Heart right ventricle (tissue), 16 donors: ENCODE data around the gene PTPRE. TPM values are rescaled to one million over a fixed set of nuclear protein-coding genes. Genes with fewer than 3 reads are reported as not detected.

Experiments
- ATAC-seq, 8 donors: fragments of 200-7000 bp; cut with Tn5 transposase; one replicate each; pipeline ENCODE4 v1.9.1; 2020; ENCODE audit warnings: mild to moderate bottlenecking in 8 of 8, moderate library complexity in 8 of 8, moderate number of reproducible peaks in 1 of 8
- DNase-seq, 2 donors: peaks; one replicate each; pipeline ENCODE4 v3.0.0-alpha.2; 2020
- H3K27ac ChIP-seq, 10 donors: fragments of 200-600 bp; sonication (generic) in 2 of 10; one replicate each; pipeline versions ENCODE4 v1.5.0 to v1.8.0; 2020 to 2022; ENCODE audit warnings: mild to moderate bottlenecking in 3 of 10
- H3K27me3 ChIP-seq, 7 donors: fragments of 200-600 bp; one replicate each; pipeline ENCODE4 v1.8.0; 2021 to 2022; ENCODE audit warnings: mild to moderate bottlenecking in 2 of 7
- H3K36me3 ChIP-seq, 9 donors: fragments of 200-600 bp; sonication (generic) in 1 of 9; one replicate each; pipeline versions ENCODE4 v1.5.0 to v1.8.0; 2020 to 2022; ENCODE audit warnings: mild to moderate bottlenecking in 2 of 9
- H3K4me1 ChIP-seq, 9 donors: fragments of 200-600 bp; sonication (generic) in 1 of 9; one replicate each; pipeline versions ENCODE4 v1.5.0 to v1.8.0; 2020 to 2022; ENCODE audit warnings: mild to moderate bottlenecking in 4 of 9
- H3K4me3 ChIP-seq, 10 donors: fragments of 200-600 bp; sonication (generic) in 2 of 10; one replicate each; pipeline versions ENCODE4 v1.5.0 to v1.8.0; 2020 to 2022; ENCODE audit warnings: mild to moderate bottlenecking in 7 of 10, moderate library complexity in 2 of 10
- H3K9me3 ChIP-seq, 11 donors: fragments of 200-600 bp in 10 of 11; sonication (generic) in 2 of 11; one replicate each; pipeline versions ENCODE4 v1.5.0 to v1.8.0; 2013 to 2022; ENCODE audit warnings: mild to moderate bottlenecking in 2 of 11, control low read depth in 1 of 11, moderate library complexity in 1 of 11
- WGBS, 2 donors: extraction: QIAGEN DNeasy Blood & Tissue Kit; methylation state at CpG; one replicate each; pipeline ENCODE4 v1.1.7; 2013; ENCODE audit warnings: inconsistent platforms in 1 of 2; 5-methylcytosine and 5-hydroxymethylcytosine counted together
- intact Hi-C, 10 donors: fragments of 100-400 bp; cut with DNase I; formaldehyde crosslinking; loops; one replicate each; pipeline versions ENCODE4 v1.11.1 to v1.14.2; 2022
- polyA plus RNA-seq, 2 donors: library from polyadenylated mRNA; stranded (reverse); fragments of 200-250 nt; gene quantifications; one replicate each; pipeline ENCODE4 v1.2.3, GENCODE V29; 2013
- total RNA-seq, 10 donors: library from RNA; stranded (reverse); fragmentation: NEBNext Ultra II Directional in 3 of 10; extraction: Animal tissue kit (Norgen Biotek cat#: 25700) in 3 of 10; gene quantifications; one replicate each; pipeline versions ENCODE4 v1.2.1 to v1.2.4, GENCODE V29; 2021 to 2023
- TF ChIP-seq, protein P1 (sequence below), 9 donors: fragments of 200-600 bp; sonication (generic) in 2 of 9; IDR thresholded peaks; one replicate each; pipeline versions ENCODE4 v1.5.0 to v1.8.0; 2021 to 2022; ENCODE audit warnings: antibody characterized with exemption in 9 of 9, mild to moderate bottlenecking in 5 of 9, moderate library complexity in 1 of 9
- donor health status: Arrhythmogenic right ventricular cardiomyopathy.
- donor health status: ischemic (EF 13 %, LVEDD 7.1; RV severe dilation, severe dysfunction).
- donor health status: healthy with polysubstance abuse.
- donor health status: DM: no; HTN: yes; CAD: no.
- donor health status: DM: no; HTN: no; CAD: no.
- donor health status: ischemic (EF 25% LVEDD 6.9; RV normal size, moderate dysfunction).
- donor health status: ischemic (EF 25% LVEDD 5.7; RV mildly dilated, moderate dysfunction).
- donor health status: healthy.
- donor health status: DM: yes; HTN: yes; CAD: no.
- donor health status: Ischemic cardiomyopathy.
- donor health status: ischemic (EF 35%, LVEDD 5.7; RV mildly dilated, moderate dysfunction).
- donor health status: nonischemic (EF 11% LVEDD 7.7; RV severe dilation, severe dysfunction).
- donor health status: DM: yes; HTN: yes; CAD: no.
- donor health status: PGD.
- donor health status: ischemic (EF 29% LVEDD 5.4; RV normal size, mild dysfunction).
- donor health status: nonischemic (EF 23%, LVEDD 6.1; RV moderate dilation, normal function).

Gene PTPRE
- total and polyA plus RNA-seq, 12 donors: 6.1 to 42.8 (median 22.1) TPM

DNA sequence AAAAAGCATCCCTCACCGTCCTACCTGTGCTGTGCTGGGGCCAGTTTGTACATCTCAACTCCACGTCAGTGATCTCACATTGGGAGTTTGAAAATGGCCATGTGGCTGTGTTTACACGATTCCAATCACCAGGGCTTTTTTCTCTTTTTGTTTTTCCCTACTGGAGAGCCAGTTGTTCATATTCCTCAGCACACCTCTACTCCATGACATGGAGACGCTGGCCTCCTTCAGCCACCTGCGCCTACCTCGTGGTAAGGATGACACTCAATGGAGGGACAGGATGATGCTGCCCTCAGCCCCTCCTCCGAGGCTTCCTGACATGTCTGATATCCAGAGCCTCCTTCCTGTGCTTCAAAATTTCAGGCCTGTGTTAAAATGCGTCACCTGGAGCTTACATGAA is 24.5 kb upstream of the PTPRE start:
- Histone ChIP-seq H3K36me3 (no peaks in the 10 kb centered on the region), H3K27me3 (no peaks in the 10 kb centered on the region), H3K9me3 (no peaks in the 10 kb centered on the region), H3K27ac (no peak overlapping the region), H3K4me1 (peaks cover 0 to 66% (median 8%) of the 10 kb centered on the region in 9 donors), H3K4me3 (no peak overlapping the region)
- WGBS, 2 donors: 78 to 90% methylated on average over 8 of the region's 8 CpGs
- DNase-seq: no peak
- intact Hi-C loops: no loop called here
- no peak for ATAC-seq
- TF ChIP-seq, protein P1, sequence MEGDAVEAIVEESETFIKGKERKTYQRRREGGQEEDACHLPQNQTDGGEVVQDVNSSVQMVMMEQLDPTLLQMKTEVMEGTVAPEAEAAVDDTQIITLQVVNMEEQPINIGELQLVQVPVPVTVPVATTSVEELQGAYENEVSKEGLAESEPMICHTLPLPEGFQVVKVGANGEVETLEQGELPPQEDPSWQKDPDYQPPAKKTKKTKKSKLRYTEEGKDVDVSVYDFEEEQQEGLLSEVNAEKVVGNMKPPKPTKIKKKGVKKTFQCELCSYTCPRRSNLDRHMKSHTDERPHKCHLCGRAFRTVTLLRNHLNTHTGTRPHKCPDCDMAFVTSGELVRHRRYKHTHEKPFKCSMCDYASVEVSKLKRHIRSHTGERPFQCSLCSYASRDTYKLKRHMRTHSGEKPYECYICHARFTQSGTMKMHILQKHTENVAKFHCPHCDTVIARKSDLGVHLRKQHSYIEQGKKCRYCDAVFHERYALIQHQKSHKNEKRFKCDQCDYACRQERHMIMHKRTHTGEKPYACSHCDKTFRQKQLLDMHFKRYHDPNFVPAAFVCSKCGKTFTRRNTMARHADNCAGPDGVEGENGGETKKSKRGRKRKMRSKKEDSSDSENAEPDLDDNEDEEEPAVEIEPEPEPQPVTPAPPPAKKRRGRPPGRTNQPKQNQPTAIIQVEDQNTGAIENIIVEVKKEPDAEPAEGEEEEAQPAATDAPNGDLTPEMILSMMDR (IDR thresholded peaks at IDR 0.05): no peak

DNA sequence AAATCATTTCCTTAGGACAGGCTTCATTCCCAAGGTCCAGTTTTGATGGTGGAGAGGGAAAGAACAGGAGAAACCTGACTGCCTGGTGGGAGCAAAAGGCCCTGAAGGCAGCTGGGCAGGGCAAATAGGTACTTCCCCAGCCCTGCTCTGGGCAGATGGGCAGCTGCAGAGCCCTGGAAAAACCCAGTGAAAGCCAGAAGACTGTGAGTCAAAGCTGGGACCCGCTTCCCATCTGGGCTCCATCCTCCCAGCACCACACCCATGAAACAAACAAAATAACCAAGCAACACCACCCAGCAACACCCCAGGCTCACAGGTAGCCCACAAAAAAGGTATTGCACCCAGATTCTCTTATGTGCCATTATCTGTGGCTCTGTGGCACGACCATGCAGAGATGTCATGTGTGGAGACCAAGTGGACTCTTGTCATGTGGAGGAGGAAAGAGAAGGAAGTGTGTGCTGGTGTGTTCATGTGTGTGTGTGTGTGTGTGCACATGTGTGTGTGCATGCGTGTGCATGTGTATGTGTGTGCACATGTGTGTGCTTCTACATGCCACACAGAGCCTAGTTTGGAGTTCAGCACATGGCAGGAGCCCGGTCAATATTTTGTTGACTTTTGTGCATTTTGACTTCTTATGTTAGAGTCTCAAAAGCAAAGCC is 24.0 kb upstream of the PTPRE start:
- no peak overlapping the region for H3K4me3 ChIP-seq
- TF ChIP-seq, protein P1 (IDR thresholded peaks at IDR 0.05): no peak
- DNase-seq (no peak), ATAC-seq (peak in 2 of 8 donors; percentile 22 to 28)
- peaks cover 0 to 64% (median 8%) of the 10 kb centered on the region in 9 donors for H3K4me1 ChIP-seq
- H3K9me3 ChIP-seq: no peaks in the 10 kb centered on the region
- H3K27ac ChIP-seq: no peak overlapping the region
- no peaks in the 10 kb centered on the region for H3K36me3 ChIP-seq
- 88 to 89% methylated on average over 4 of the region's 4 CpGs for WGBS, 2 donors
- intact Hi-C loops: no loop called here
- peaks cover 0 to under 1% (median 0%) of the 10 kb centered on the region in 7 donors for H3K27me3 ChIP-seq

GRCh38 chr10:127883516-127883915 is 23.4 kb upstream of the PTPRE start:
- Histone ChIP-seq H3K36me3 (no peaks in the 10 kb centered on the region), H3K27me3 (peaks cover 0 to 6% (median 0%) of the 10 kb centered on the region in 7 donors), H3K4me3 (no peak overlapping the region), H3K9me3 (no peaks in the 10 kb centered on the region), H3K27ac (no peak overlapping the region), H3K4me1 (peaks cover 0 to 65% (median 11%) of the 10 kb centered on the region in 9 donors)
- intact Hi-C loops: no loop called here
- 91 to 93% methylated on average over 10 of the region's 10 CpGs for WGBS, 2 donors
- ATAC-seq: no peak
- no peak for DNase-seq
- TF ChIP-seq, protein P1 (IDR thresholded peaks at IDR 0.05): no peak

GRCh38 chr10:127884501-127884900 is 22.4 kb upstream of the PTPRE start:
- Histone ChIP-seq H3K36me3 (no peaks in the 10 kb centered on the region), H3K4me1 (peaks cover 0 to 65% (median 16%) of the 10 kb centered on the region in 9 donors), H3K9me3 (no peaks in the 10 kb centered on the region), H3K4me3 (no peak overlapping the region), H3K27ac (no peak overlapping the region), H3K27me3 (peaks cover 0 to 6% (median 0%) of the 10 kb centered on the region in 7 donors)
- DNase-seq (no peak), ATAC-seq (no peak)
- intact Hi-C loops: no loop called here
- TF ChIP-seq, protein P1 (IDR thresholded peaks at IDR 0.05): no peak
- WGBS, 2 donors: 85 to 89% methylated on average over 5 of the region's 5 CpGs
